Fibroblast of mammary gland (primary cell): ENCODE results near the gene ENDOU.

ENCODE experiments used
- DNase-seq: peaks from one replicate; pipeline ENCODE4 v3.0.0-alpha.2; 2010; ENCODE audit warnings: low read depth
- H3K4me3 ChIP-seq: 2 replicates; pipeline ENCODE4 v1.5.1; 2011; ENCODE audit warnings: low read depth, mild to moderate bottlenecking, low read length, moderate library complexity; ENCODE audit not compliant: control insufficient read depth
- TF ChIP-seq, protein P1 (sequence below): conservative IDR thresholded peaks from 2 replicates; pipeline ENCODE4 v1.5.1; 2011; ENCODE audit warnings: low read depth, low read length, inconsistent platforms; ENCODE audit not compliant: control insufficient read depth, insufficient read depth

ENDOU gene

GRCh38 chr12:47763481-47764346 lies 38.4 kb upstream of the ENDOU start:
- DNase-seq, result no peak
- no peak overlapping the region for H3K4me3 ChIP-seq
- TF ChIP-seq, protein P1, sequence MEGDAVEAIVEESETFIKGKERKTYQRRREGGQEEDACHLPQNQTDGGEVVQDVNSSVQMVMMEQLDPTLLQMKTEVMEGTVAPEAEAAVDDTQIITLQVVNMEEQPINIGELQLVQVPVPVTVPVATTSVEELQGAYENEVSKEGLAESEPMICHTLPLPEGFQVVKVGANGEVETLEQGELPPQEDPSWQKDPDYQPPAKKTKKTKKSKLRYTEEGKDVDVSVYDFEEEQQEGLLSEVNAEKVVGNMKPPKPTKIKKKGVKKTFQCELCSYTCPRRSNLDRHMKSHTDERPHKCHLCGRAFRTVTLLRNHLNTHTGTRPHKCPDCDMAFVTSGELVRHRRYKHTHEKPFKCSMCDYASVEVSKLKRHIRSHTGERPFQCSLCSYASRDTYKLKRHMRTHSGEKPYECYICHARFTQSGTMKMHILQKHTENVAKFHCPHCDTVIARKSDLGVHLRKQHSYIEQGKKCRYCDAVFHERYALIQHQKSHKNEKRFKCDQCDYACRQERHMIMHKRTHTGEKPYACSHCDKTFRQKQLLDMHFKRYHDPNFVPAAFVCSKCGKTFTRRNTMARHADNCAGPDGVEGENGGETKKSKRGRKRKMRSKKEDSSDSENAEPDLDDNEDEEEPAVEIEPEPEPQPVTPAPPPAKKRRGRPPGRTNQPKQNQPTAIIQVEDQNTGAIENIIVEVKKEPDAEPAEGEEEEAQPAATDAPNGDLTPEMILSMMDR, result no peak

DNA sequence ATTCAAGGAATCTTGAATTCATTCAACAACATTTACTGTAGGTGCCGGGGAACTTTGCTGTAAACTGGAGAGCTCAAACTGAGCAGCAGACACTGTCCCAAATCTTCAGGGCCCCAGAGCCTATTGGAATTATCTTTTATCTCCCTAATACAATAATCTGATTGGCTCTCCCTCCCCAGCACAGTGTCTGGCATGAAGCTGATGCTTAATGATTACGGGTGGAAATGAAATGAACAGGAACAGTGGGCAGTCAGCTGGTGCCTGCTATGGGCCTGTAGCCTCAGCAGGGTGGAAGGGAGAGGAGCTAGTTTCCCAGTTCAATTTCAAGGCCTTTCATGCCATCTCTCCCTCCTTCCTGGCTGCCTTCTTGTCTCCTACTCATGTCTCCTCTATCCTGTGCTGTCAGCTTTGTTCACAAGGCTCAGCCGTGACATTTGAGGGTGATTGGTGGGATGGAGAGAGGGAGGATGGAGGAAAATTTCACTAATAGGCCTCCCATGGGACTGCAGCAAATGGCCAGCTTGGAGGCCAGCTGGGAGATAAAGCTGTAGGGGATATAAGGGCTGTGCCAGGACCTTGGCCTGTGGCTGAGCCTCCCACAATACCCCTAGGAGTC lies 37.7 kb upstream of the ENDOU start:
- no peak overlapping the region for H3K4me3 ChIP-seq
- TF ChIP-seq, protein P1, result no peak
- no peak for DNase-seq

DNA sequence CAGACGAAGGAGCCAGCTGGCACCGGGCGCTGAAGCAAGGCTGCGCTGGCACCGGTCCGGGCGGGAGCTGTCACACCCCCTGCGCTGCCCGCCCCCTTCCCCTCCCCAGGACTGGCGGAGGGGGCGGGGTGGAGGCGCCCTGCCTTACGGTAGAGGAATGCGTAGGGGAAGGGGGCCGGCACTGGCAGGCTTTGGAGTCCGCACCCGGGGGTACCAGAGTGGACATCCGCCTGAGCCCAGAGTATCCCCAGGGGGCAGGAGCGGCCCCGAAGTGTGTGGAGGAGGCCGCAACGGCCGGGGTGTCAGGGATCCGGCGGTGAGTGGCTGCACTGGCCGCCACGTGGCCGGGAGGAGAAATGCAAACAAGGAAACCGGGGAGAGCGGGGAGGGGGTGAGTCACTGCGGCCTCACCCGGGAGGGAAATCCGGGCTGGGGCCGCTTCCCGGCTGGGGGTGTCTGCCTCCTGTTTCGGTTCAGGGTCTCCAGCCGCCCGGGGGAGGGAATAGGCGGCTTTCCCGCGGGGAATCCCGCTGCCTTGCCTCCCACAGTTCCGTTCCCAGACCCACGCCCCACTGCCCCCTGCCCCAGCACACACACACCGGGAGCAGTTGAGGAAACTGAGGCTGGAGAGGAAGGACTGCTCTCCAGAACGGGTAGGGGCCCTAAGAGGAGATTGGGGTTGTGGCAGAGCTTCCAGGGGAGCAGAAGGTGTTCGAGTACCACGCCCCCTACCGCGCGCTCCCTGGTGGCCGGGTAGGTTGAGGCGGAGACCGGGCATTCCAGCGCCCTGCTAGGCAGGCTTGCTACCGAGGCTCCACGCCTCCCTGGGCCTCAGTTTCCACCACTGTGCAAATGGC lies 33.8 kb upstream of the ENDOU start, which contains the start of gene RAPGEF3:
Gene RAPGEF3, minus strand, starts transcription at position 47 of the 857 bp plus-strand sequence. CDS start 324 bp downstream, outside the sequence.
- DNase-seq, result peak; percentile 71
- peak within 1 kb of the TSS; percentile 62 for H3K4me3 ChIP-seq
- TF ChIP-seq, protein P1, result peak; percentile 43

DNA sequence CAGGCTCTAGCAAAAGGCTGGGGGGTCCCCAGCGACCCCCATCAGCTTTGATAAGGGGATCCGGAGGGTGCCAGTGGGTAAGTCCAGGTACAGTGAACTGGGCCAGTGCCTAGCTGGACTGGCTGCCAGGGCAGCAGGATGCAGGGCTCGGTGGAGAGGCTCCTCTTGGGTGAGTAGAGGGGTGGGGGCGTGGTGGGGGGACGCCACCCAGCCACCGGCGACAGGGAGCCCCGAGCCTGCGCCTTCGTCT lies 33.2 kb upstream of the ENDOU start:
- no peak for DNase-seq
- TF ChIP-seq, protein P1, result no peak
- H3K4me3 ChIP-seq, result peak overlapping the region; percentile 62

GRCh38 chr12:47757840-47758583 lies 32.7 kb upstream of the ENDOU start:
- no peak for DNase-seq
- TF ChIP-seq, protein P1, result no peak
- H3K4me3 ChIP-seq, result peak overlapping the region; percentile 62

GRCh38 chr12:47757364-47757839 lies 32.1 kb upstream of the ENDOU start:
- no peak for DNase-seq
- no peak overlapping the region for H3K4me3 ChIP-seq

More at GRCh38 chr12:47757364-47757839, 32.1 kb upstream of the ENDOU start:
- TF ChIP-seq, protein P1, result no peak
